Erythroblast (primary cell): ENCODE data around the gene INTS11.

Source experiments
- GATA1 ChIP-seq: IDR thresholded peaks from 2 replicates; pipeline ENCODE4 v1.6.1; 2011; ENCODE audit warnings: low read depth, mild to moderate bottlenecking, control low read depth, low read length, moderate library complexity
- POLR2A ChIP-seq: IDR thresholded peaks from 2 replicates; pipeline ENCODE4 v1.6.1; 2011; ENCODE audit warnings: mild to moderate bottlenecking, low read length

GRCh38 chr1:1344655-1345361, 20.3 kb upstream of the INTS11 start:
- TF ChIP-seq POLR2A = no peak
- TF ChIP-seq GATA1 = no peak
